HG03571 (cell line): ENCODE measurements around the gene UNC5A.
"Not testable (repeated sequence)": the region's sequence is repeated elsewhere in the genome, so short reads cannot be mapped to it uniquely, and the experiment has no call there.

ENCODE experiments used
- ATAC-seq: cut with Tn5 transposase; IDR thresholded peaks from one replicate; pipeline ENCODE4 v1.9.1; 2021; ENCODE audit not compliant: unreplicated experiment

The UNC5A gene

DNA sequence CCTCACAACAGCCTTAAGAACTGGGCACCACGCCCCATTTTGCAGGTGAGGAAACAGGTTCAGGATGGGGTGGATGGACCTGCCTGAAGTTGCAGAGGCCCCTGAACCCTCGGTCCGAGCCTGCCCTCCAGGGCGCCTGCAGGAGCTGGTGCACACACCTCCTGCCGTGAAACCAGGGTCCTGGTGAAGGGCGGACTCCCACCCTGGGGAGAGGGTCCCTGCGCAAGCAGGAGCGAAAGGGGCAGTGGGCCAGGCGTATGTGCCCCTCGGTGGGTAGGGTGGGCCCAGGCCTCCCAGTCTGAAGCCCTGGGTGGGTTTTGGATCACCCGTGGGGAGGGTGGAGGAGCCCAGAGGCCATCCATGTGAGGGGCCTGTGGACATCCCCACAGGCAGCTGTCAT is 50.9 kb downstream of the UNC5A start:
- no peak for ATAC-seq

DNA sequence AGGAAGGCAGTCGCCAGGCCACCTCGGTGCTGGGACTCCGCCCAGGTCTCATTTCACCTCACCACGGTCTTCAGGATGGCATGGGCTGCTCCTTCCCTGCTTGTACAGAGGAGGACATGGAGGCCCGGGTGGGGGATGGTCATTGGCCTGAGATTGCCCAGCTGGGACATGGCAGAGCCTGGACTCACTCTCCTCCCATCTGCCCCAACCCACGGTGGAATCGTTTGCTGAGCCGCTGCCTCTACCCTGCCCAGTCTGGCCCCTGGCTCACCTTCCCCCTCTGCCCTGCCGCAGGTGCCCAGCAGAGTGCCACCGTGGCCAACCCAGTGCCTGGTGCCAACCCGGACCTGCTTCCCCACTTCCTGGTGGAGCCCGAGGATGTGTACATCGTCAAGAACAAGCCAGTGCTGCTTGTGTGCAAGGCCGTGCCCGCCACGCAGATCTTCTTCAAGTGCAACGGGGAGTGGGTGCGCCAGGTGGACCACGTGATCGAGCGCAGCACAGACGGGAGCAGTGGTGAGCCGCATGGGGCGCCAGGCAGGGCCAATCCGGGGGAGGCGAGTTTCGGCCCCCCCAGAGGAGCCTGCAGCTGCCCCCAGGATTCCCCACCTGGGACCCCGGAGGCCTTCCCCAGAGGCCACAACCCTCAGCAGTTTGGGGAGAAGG is 52.1 kb downstream of the UNC5A start:
- ATAC-seq = no peak

DNA sequence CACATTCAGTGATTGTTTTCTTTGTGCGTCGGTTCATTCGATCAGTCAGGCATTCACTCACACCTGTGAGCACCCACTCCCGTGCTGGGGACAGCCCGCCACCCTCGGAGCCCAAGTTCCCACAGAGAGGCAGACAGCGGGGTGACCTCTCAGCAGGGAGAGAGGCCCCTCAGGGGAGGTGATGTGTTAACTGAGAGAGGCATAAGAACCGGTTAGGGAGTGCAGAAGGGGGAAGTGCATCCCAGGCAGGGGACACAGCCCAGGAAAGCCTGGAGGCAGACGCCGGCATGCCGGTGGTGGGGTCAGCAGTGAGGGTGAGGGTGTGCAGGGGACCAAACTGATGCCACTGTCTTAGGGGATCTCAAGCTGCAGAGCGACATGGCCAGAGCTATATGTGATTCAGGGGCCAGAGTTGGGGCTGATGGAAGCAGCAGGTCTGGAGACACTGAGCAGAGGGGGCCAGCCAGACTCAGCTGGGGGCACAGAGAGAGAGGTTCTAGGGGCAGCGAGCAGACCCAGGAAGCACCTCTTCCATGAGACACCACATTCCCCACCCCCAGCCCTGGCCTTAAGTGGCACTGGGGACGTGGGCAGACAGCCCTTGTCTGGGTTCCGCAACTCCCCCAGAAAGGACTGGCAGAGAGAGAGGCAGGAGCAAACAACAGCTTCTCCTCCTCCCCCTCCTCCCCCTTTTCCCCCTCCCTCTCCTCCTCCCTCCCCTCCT is 52.8 kb downstream of the UNC5A start:
- ATAC-seq = no peak

DNA sequence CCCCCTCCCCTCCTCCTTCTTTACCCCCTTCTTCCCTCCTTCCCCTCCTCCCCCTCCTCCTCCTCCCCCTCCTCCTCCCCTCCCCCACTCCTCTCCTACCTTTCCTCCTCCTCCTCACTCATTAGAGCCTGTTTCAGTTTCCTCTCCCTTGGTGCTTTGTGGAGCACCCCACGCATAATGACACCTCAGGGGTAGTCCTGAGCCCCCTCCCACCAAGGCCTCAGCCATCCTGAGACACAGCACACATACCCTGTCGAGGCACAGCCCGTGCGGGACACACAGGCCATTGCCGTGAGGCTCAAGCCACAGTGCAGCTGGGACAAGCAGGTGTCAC is 53.4 kb downstream of the UNC5A start:
- no peak for ATAC-seq

DNA sequence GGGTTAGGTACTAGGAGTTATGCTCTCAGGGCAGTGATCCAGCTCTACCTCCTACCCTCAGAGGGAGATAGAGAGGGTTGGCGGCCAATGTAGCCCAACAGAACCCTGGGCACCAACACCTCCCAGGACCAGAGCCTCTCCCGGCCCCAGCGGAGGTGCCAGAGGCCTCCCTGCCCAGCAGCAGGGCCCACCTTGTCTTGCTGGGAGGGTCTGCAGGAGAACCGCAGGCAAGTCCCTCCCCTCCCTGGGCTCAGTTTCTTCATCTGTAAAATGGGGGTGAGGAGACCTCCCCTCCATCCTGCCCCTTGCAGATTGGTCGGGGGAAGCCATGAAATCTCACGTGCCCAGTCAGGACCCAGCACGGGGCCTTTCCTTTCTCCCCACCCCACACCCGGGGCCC is 54.4 kb downstream of the UNC5A start:
- ATAC-seq = no peak

DNA sequence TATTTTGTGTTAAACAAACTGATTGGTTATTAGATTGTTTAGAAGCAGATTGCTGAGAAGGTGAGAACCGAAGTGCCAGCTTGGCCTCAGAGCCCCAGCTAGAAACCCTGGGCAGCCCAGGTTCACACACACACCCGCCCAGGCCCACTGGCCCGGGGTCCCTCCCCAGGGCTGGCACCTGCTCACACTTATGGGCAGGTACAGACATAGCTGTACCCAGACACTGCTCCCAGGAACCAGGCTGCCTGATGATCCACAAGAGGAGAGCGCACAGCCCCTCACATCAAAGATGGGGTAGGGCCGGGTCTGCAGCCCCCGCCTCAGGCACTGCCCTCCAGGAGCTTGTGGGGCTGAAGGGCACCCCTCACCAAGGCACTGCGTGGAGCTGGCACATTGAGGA is 55.6 kb downstream of the UNC5A start:
- ATAC-seq = no peak

DNA sequence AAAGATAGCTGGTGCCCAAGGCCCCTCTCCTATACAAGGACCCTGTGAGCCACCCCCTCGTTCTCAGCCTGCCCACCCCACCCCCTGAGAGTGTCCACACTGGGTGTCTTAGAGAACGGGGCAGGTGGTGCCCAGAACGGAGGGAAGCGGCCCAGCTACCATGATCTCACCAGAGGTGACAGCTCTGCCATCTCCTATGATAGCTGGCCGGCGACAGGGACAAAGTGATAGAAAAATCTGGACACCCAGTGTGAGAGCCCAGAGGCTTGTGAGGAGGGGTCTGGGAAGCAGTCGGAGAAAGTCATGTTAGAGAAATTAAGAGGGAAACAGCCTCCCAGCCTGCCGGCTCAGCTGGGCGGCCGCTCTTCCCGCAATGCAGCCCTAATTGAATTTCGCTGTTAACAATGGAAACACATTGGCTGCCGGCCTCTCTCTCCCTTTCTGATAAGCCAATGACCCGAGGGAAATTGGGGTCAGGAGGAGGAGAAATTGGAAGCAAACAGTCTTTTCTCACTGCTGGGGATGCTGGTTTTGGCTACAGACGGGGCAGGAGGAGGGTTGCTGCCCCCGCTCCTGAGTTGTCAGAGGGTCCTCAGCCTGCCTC is 56.5 kb downstream of the UNC5A start:
- no peak for ATAC-seq

DNA sequence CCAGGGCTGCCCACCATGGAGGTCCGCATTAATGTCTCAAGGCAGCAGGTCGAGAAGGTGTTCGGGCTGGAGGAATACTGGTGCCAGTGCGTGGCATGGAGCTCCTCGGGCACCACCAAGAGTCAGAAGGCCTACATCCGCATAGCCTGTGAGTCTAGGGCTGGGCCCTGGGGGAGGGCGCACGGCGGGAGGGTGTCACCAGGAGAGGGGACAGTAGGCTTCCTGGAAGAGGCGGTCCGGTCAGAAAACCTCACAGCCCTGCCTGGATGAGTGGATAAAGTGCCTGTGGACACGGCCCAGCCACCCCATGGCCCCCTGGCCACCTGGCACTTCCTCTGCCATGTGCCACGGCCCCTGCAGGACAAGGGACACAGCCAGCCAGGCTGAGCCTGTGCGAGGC is 57.8 kb downstream of the UNC5A start:
- no peak for ATAC-seq

DNA sequence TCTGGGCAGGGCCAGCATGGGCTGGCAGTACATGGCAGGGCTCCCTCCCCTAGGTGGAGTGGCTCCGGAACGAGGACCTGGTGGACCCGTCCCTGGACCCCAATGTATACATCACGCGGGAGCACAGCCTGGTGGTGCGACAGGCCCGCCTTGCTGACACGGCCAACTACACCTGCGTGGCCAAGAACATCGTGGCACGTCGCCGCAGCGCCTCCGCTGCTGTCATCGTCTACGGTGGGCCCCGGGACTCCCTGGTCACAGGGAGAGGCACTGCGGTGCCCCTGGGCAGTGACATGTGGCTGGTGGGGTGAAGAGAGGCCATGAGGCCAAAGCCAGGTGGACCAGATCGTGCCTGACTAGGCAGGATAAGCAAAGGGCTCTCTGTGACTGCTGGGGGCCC is 58.4 kb downstream of the UNC5A start:
- ATAC-seq = no peak

DNA sequence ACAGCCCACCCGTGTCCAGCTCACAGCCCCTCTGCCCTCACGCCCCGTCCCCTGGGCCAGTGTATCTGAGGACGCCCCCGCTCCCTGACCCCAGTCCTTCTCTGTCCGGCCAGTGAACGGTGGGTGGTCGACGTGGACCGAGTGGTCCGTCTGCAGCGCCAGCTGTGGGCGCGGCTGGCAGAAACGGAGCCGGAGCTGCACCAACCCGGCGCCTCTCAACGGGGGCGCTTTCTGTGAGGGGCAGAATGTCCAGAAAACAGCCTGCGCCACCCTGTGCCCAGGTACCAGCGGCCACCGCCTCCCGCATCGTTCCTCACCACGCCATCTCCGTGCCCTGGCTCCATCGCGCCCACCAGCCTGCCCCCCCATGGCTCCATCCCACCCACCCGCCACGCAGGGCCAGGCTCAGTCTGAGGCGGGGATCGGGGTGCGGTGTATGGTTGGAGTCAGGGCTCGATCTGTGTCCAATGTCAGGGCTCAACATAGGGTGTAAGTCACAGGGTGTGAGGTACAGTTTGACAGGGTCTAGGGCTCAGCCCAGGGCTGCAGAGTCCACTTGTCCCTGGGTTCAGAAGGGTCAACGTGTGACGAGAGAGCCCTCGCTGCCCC is 59.2 kb downstream of the UNC5A start:
- no peak for ATAC-seq

DNA sequence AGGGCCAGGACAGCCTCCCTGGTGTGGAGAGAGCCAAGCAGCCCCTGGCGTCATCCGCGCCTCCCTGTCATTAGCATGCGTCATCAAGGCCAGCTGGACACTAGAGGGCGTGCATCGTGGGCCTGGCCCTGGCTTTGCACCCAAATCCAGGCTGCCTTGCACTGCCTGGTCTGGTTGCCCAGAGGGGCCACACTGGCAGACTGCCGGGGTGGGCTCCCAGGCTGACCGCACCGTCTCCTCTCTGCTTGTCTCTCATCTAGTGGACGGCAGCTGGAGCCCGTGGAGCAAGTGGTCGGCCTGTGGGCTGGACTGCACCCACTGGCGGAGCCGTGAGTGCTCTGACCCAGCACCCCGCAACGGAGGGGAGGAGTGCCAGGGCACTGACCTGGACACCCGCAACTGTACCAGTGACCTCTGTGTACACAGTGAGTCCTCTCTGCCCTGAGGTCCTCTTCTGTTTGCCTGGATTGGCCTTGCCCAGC is 59.8 kb downstream of the UNC5A start:
- no peak for ATAC-seq

DNA sequence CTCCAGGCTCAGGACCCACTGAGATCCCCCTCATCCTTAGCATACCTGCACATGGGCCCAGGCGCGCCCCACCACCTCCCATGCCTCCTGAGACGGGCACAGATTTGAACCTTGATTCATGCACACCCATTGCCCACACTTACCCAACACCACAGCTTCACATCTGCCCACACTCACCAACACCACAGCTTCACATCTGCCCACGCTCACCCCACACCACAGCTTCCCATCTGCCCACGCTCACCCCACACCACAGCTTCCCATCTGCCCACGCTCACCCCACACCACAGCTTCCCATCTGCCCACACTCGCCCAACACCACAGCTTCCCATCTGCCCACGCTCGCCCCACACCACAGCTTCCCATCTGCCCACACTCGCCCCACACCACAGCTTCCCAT is 60.3 kb downstream of the UNC5A start:
- not testable (repeated sequence) for ATAC-seq

DNA sequence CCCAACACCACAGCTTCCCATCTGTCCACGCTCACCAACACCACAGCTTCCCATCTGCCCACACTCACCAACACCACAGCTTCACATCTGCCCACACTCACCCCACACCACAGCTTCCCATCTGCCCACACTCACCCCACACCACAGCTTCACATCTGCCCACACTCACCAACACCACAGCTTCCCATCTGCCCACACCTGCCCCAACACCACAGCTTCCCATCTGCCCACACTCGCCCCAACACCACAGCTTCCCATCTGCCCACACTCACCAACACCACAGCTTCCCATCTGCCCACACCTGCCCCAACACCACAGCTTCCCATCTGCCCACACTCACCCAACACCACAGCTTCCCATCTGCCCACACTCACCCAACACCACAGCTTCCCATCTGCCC is 62.2 kb downstream of the UNC5A start:
- not testable (repeated sequence) for ATAC-seq

DNA sequence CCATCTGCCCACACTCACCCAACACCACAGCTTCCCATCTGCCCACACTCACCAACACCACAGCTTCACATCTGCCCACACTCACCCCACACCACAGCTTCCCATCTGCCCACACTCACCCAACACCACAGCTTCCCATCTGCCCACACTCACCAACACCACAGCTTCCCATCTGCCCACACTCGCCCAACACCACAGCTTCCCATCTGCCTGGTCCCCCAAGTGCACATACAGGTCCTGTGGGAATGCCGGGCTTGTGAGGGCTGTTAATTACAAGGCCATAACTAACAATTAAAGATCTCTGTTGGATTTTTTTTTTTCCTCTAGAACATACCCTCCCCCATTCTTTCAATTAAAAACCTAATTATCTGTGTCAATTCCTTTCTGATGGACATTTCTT is 62.7 kb downstream of the UNC5A start:
- not testable (repeated sequence) for ATAC-seq

DNA sequence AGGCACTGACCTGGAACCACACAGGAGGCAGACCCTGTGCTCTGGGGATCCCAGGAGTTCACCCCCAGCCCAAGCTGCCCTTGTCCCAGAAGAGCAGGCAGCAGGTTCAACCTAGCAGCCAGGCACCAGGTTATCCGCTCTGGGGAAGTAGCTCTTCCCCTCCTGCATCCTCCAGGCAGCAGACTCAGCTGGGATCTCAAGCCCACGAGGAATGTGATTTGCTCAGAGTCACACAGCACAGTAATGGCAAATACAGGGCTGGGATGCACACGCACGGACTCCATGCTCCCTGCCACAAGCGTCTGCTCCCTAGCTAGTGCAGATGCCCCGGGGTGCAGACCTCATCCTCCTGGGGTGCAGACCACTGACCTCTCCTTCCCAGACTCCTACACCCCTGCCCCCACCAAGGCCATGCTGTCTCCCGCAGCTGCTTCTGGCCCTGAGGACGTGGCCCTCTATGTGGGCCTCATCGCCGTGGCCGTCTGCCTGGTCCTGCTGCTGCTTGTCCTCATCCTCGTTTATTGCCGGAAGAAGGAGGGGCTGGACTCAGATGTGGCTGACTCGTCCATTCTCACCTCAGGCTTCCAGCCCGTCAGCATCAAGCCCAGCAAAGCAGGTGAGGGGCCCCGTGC is 63.3 kb downstream of the UNC5A start:
- no peak for ATAC-seq

DNA sequence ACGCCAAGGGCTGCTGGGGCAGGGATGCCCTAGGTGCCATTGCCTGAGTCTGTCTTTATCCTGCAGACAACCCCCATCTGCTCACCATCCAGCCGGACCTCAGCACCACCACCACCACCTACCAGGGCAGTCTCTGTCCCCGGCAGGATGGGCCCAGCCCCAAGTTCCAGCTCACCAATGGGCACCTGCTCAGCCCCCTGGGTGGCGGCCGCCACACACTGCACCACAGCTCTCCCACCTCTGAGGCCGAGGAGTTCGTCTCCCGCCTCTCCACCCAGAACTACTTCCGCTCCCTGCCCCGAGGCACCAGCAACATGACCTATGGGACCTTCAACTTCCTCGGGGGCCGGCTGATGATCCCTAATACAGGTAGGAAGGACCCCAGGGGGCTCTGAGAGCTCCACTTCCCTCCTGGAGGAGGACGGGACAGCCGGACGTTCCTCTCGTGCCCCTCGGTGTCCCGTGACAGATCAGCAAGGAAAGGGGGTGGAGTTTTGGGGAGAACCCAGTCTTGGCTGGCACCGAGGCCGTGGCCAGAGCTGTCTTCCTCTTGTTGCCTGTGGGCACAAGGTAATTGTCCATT is 63.9 kb downstream of the UNC5A start:
- ATAC-seq = no peak

DNA sequence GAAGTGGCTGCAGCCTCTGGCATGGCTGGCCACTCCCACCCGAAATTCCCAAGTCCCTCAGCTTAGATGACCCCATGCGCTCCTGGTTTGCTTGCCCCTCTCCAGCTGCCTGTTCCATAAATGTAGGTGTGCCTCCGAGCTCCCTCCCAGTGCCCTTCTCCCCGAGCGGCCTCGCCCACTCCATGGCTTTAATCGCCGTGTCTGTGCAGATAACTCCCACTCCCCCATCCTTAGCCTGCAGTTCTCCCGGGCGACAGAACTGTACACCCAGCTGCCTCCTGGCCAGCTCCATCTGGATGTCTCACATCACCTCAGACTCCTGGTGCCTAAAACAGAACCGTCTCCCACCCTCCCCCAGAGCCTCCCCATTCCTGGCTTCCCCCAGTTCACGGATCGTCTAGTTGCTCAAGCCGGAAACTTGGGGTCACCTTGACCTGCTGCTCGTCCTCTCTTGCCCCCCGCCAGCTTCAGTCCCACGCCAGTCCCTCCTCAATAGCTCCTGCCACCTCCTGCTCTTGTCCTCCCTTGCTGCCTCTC is 64.7 kb downstream of the UNC5A start:
- no peak for ATAC-seq

DNA sequence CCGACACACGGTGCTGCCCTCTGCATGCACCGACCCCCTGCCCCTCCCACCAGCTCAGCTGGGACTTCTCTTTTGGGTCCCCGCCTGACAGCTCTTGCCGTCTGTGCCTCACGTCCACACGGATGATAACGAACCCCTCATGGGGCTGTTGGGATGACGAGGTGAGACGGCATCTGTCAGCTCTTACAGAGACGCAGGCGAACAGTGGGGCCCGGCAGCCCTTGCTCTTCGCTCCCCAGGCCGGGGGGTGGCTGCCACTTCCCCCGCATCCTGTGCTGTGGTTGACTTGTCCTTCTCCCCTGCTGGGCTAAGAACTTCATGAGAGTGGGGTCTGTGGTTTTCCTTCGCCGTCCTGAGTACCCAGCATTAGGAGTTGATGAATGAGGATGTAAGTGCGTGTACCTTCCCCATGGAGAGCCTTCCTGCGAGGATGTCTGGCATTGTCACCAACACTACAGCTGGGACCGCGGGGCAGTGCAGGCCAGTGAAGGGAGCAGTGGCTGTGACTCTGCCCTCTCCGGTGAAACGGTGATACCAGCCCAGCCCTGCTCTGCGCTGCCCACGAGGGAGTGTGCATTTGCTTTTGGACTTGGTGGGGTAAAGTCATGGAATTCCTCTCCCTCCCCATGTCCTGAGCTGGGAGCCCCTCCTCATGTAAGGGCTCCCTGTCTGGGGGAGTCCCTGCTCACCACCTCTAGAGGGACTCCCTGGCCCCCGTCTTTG is 65.6 kb downstream of the UNC5A start:
- no peak for ATAC-seq

DNA sequence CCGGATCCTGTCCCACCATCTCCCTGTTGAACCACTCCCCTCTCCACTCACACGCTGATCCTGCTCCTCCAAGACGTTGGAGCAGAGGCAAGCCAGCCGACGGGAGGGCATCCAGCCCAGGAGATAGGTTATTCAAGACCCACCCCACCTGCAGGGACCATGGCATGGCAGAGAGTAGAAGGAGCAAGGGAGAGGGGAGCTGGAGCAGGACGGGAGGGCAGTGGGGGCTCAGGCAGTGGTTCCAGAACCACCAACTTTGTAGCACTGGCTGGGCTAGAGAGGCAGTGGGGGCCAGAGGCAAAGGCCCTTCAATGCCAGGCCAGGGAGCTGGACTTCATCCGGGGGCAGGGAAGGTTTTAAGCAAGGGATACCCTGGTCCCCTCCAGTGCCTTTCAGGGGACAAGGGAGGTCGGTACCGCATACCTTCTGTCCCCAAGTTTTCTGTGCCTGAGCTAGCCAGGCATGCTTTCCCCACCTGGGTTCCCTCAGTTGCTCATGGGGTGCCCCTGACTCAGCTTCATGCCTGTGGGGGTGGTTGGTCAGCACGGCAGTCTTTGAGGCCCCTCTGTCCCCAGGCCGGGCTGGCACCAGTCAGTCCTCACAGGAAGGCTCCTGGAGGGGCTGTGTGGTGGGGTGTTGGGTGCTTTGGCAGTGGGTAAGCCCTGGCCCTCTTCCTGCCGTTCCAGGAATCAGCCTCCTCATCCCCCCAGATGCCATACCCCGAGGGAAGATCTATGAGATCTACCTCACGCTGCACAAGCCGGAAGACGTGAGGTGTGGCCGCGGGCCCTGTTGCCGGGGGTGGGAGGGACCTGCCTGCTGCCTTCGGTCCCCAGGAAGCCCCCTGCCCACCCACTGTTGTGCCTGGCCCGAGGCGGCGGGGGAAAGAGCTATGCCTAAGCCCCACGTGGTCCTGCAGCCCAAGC is 66.4 kb downstream of the UNC5A start:
- no peak for ATAC-seq
